Calu3 (cell line): ENCODE data around the gene TNRC6C. TPM values are rescaled to one million over a fixed set of nuclear protein-coding genes. Genes with fewer than 3 reads are reported as not detected.

Experiments used
- BruUV-seq: library from RNA; stranded (reverse); fragments of 400-500 nt; replicated peaks from 2 replicates; lab custom pipeline; 2021; lab: Mats Ljungman, UMichigan
- CTCF ChIA-PET: fragments of 300-600 bp; sonication (Branson Sonifier 250); formaldehyde crosslinking; loops from one replicate; lab custom pipeline; 2022; ENCODE audit warnings: antibody characterized with exemption; lab: Charles Lee
- DNase-seq: peaks from one replicate; pipeline ENCODE4 v3.0.0; 2022
- H3K27ac Mint-ChIP-seq: one replicate; pipeline ENCODE4 v1.8.0; 2022; ENCODE audit warnings: mixed read lengths; ENCODE audit not compliant: unreplicated experiment
- H3K27me3 Mint-ChIP-seq: one replicate; pipeline ENCODE4 v1.8.0; 2022; ENCODE audit warnings: mixed read lengths; ENCODE audit not compliant: unreplicated experiment
- H3K36me3 Mint-ChIP-seq: one replicate; pipeline ENCODE4 v1.8.0; 2022; ENCODE audit warnings: mild to moderate bottlenecking, moderate library complexity, mixed read lengths; ENCODE audit not compliant: insufficient read depth, unreplicated experiment
- H3K4me1 Mint-ChIP-seq: one replicate; pipeline ENCODE4 v1.8.0; 2022; ENCODE audit warnings: mild to moderate bottlenecking, low read depth, mixed read lengths; ENCODE audit not compliant: unreplicated experiment
- H3K4me3 Mint-ChIP-seq: one replicate; pipeline ENCODE4 v1.8.0; 2022; ENCODE audit warnings: mild to moderate bottlenecking, low read depth, moderate library complexity, mixed read lengths; ENCODE audit not compliant: unreplicated experiment
- H3K9me3 Mint-ChIP-seq: one replicate; pipeline ENCODE4 v1.8.0; 2022; ENCODE audit warnings: low read depth, mixed read lengths; ENCODE audit not compliant: unreplicated experiment
- CTCF ChIP-seq: fragments of 200-600 bp; IDR thresholded peaks from one replicate; pipeline ENCODE4 v1.8.0; 2022; ENCODE audit warnings: antibody characterized with exemption; ENCODE audit not compliant: unreplicated experiment
- intact Hi-C: fragments of 100-400 bp; cut with micrococcal nuclease; formaldehyde crosslinking; loops from one replicate; pipeline ENCODE4 v1.10.0; 2022; ENCODE audit not compliant: unreplicated experiment
- total RNA-seq: library from RNA; stranded (reverse); gene quantifications from 2 replicates; pipeline ENCODE4 v1.2.3, GENCODE V29; 2022

Gene TNRC6C
- total RNA-seq, 1 experiment from 2014 or later = 18.2 TPM

GRCh38 chr17:78109489-78109761 is 150.9 kb downstream of the TNRC6C start:
- no peak overlapping the region for H3K27ac Mint-ChIP-seq
- no peaks in the 10 kb centered on the region for H3K9me3 Mint-ChIP-seq
- intact Hi-C loops = no loop called here
- no peak overlapping the region for H3K4me3 Mint-ChIP-seq
- DNase-seq = no peak
- peaks cover 29% of the 10 kb centered on the region for H3K36me3 Mint-ChIP-seq
- H3K27me3 Mint-ChIP-seq = no peaks in the 10 kb centered on the region
- H3K4me1 Mint-ChIP-seq = peaks cover 8% of the 10 kb centered on the region
- no TSS peak for BruUV-seq
- TF ChIP-seq CTCF = no peak
- CTCF ChIA-PET = no interaction called here

GRCh38 chr17:78110363-78111015 is 152.0 kb downstream of the TNRC6C start:
- CTCF ChIA-PET = no interaction called here
- Mint-ChIP-seq H3K36me3 (peaks cover 35% of the 10 kb centered on the region), H3K9me3 (no peaks in the 10 kb centered on the region), H3K4me3 (no peak overlapping the region), H3K27me3 (no peaks in the 10 kb centered on the region), H3K27ac (no peak overlapping the region), H3K4me1 (peaks cover 8% of the 10 kb centered on the region)
- intact Hi-C loops = loop anchor here (5.0 kb wide), 1 partner anchor 77 kb away; the partner anchor contains the start of genes AFMID and TK1
- BruUV-seq = no TSS peak
- no peak for DNase-seq
- no peak for TF ChIP-seq CTCF

GRCh38 chr17:78111016-78111726 is 152.7 kb downstream of the TNRC6C start:
- H3K9me3 Mint-ChIP-seq = no peaks in the 10 kb centered on the region
- H3K36me3 Mint-ChIP-seq = peaks cover 35% of the 10 kb centered on the region
- CTCF ChIA-PET = no interaction called here
- H3K27ac Mint-ChIP-seq = no peak overlapping the region
- no peak for DNase-seq
- H3K4me1 Mint-ChIP-seq = peaks cover 8% of the 10 kb centered on the region
- no peak for TF ChIP-seq CTCF
- intact Hi-C loops = loop anchor here (5.0 kb wide), 1 partner anchor 76 kb away; the partner anchor contains the start of genes AFMID and TK1
- no TSS peak for BruUV-seq
- H3K4me3 Mint-ChIP-seq = no peak overlapping the region
- no peaks in the 10 kb centered on the region for H3K27me3 Mint-ChIP-seq

- Mint-ChIP-seq H3K9me3 (no peaks in the 10 kb centered on the region), H3K27me3 (no peaks in the 10 kb centered on the region), H3K36me3 (peaks cover 35% of the 10 kb centered on the region), H3K27ac (peak overlapping the region; percentile 2), H3K4me1 (peaks cover 8% of the 10 kb centered on the region), H3K4me3 (no peak overlapping the region)
- intact Hi-C loops = loop anchor here (2.0 to 5.0 kb wide), 3 partner anchors 63 to 139 kb away; partner anchors contain the start of genes AFMID and TK1
- BruUV-seq = no TSS peak
- CTCF ChIA-PET = interaction anchor here (0.7 to 1.6 kb wide), 3 partner anchors 27 to 139 kb away, joined by 3 to 4 read pairs (median 4); partner anchors contain the start of genes AFMID and TK1
- no peak for TF ChIP-seq CTCF
- no peak for DNase-seq
Observed at GRCh38 chr17:78111727-78112517, 153.4 kb downstream of the TNRC6C start.
